CD4-positive, alpha-beta T cell (primary cell): ENCODE results near the gene PQBP1. TPM values are rescaled to one million over a fixed set of nuclear protein-coding genes. Genes with fewer than 3 reads are reported as not detected.
A peak's percentile ranks its signal among the peaks of the same experiment; 100 is the strongest.

Source experiments
- ATAC-seq: fragments of 200-7000 bp; cut with Tn5 transposase; one replicate; pipeline ENCODE4 v1.10.0; 2022; ENCODE audit warnings: mild to moderate bottlenecking; ENCODE audit not compliant: poor library complexity
- CTCF ChIA-PET: fragments of 350-600 bp; sonication (Branson Sonifier 250); formaldehyde crosslinking; loops from one replicate; lab custom pipeline; 2021; ENCODE audit warnings: antibody characterized with exemption, inconsistent platforms; lab: Charles Lee
- POLR2A ChIA-PET: fragments of 350-600 bp; sonication (Branson Sonifier 250); formaldehyde crosslinking; loops from one replicate; lab custom pipeline; 2021; ENCODE audit warnings: antibody characterized with exemption, inconsistent platforms; lab: Charles Lee
- DNase-seq, 14 experiments: peaks; one replicate each; pipeline ENCODE4 v3.0.0-alpha.2; 2013 to 2020; ENCODE audit warnings: mixed read lengths in 2 of 14
- H3K27ac ChIP-seq, 2 donors: one replicate each; pipeline versions ENCODE4 v1.5.1 to v1.7.0; 2013; ENCODE audit warnings: low read length in 2 of 2, low read depth in 1 of 2, mild to moderate bottlenecking in 1 of 2
- H3K27me3 ChIP-seq, 2 experiments: 1 replicate in 1 of 2; 2 replicates in 1 of 2; pipeline versions ENCODE4 v1.6.1 to v1.7.0; 2013; ENCODE audit warnings: low read length in 2 of 2, control low read depth in 1 of 2, mild to moderate bottlenecking in 1 of 2, moderate library complexity in 1 of 2; ENCODE audit not compliant: insufficient read depth in 2 of 2, control insufficient read depth in 1 of 2
- H3K36me3 ChIP-seq: one replicate; pipeline ENCODE4 v1.6.1; 2013; ENCODE audit warnings: low read length, control low read depth; ENCODE audit not compliant: insufficient read depth
- H3K4me1 ChIP-seq: one replicate; pipeline ENCODE4 v1.6.1; 2013; ENCODE audit warnings: low read length, control low read depth; ENCODE audit not compliant: insufficient read depth
- H3K4me3 ChIP-seq: one replicate; pipeline ENCODE4 v1.5.1; 2013; ENCODE audit warnings: mild to moderate bottlenecking, low read length, moderate library complexity
- H3K9me3 ChIP-seq, 2 experiments: 1 replicate in 1 of 2; 2 replicates in 1 of 2; pipeline versions ENCODE4 v1.6.1 to v1.7.0; 2013; ENCODE audit warnings: low read length in 2 of 2, mild to moderate bottlenecking in 2 of 2, control low read depth in 1 of 2, moderate library complexity in 1 of 2; ENCODE audit not compliant: control insufficient read depth in 1 of 2, insufficient read depth in 1 of 2
- H3K27ac Mint-ChIP-seq: one replicate; pipeline ENCODE4 v1.8.0; 2020; ENCODE audit warnings: mixed read lengths
- H3K27me3 Mint-ChIP-seq: one replicate; pipeline ENCODE4 v1.8.0; 2021; ENCODE audit warnings: mixed read lengths
- H3K36me3 Mint-ChIP-seq: one replicate; pipeline ENCODE4 v1.8.0; 2021; ENCODE audit warnings: low read depth, mixed read lengths
- H3K4me1 Mint-ChIP-seq: one replicate; pipeline ENCODE4 v1.8.0; 2021; ENCODE audit warnings: low read depth, mixed read lengths
- H3K4me3 Mint-ChIP-seq: one replicate; pipeline ENCODE4 v1.8.0; 2020; ENCODE audit warnings: mild to moderate bottlenecking, mixed read lengths
- H3K9me3 Mint-ChIP-seq: one replicate; pipeline ENCODE4 v1.8.0; 2020; ENCODE audit warnings: mixed read lengths
- intact Hi-C, 2 experiments: fragments of 100-400 bp; cut with DNase I in 1 of 2; cut with micrococcal nuclease in 1 of 2; formaldehyde crosslinking; loops; one replicate each; pipeline versions ENCODE4 v1.15.1 to v1.9.0; 2023 to 2025; cut with DNase I, micrococcal nuclease
- total RNA-seq, 174 experiments: library from RNA in 2 of 174; stranded (reverse) in 2 of 174; gene quantifications; one replicate each; pipeline ENCODE4 v1.2.3 and lab custom pipeline; 2021 to 2026
- TF ChIP-seq, protein P1 (sequence below): fragments of 200-600 bp; IDR thresholded peaks from one replicate; pipeline ENCODE4 v1.8.0; 2022; ENCODE audit warnings: antibody characterized with exemption, mild to moderate bottlenecking

The PQBP1 gene
- total RNA-seq, 2 experiments from 2014 or later, result 73.0 to 76.6 TPM

GRCh38 chrX:48942895-48943294 lies 45.2 kb downstream of the PQBP1 start:
- ChIA-PET CTCF (no interaction called here), POLR2A (interaction anchor here (2.9 to 9.1 kb wide), 3 partner anchors 15 to 31 kb away, joined by 11 to 335 read pairs (median 150); partner anchors contain the start of genes OTUD5, PIM2 and SLC35A2)
- TF ChIP-seq, protein P1, sequence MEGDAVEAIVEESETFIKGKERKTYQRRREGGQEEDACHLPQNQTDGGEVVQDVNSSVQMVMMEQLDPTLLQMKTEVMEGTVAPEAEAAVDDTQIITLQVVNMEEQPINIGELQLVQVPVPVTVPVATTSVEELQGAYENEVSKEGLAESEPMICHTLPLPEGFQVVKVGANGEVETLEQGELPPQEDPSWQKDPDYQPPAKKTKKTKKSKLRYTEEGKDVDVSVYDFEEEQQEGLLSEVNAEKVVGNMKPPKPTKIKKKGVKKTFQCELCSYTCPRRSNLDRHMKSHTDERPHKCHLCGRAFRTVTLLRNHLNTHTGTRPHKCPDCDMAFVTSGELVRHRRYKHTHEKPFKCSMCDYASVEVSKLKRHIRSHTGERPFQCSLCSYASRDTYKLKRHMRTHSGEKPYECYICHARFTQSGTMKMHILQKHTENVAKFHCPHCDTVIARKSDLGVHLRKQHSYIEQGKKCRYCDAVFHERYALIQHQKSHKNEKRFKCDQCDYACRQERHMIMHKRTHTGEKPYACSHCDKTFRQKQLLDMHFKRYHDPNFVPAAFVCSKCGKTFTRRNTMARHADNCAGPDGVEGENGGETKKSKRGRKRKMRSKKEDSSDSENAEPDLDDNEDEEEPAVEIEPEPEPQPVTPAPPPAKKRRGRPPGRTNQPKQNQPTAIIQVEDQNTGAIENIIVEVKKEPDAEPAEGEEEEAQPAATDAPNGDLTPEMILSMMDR, result no peak
- DNase-seq, result no peak
- intact Hi-C loops, result no loop called here
- Histone ChIP-seq H3K36me3 (peaks cover 15% of the 10 kb centered on the region), H3K27ac (peak overlapping the region; percentile 29 to 35), H3K4me3 (no peak overlapping the region), H3K4me1 (peaks cover 87% of the 10 kb centered on the region), H3K27me3 (no peaks in the 10 kb centered on the region), H3K9me3 (no peaks in the 10 kb centered on the region)
- H3K36me3 Mint-ChIP-seq, result peaks cover 46% of the 10 kb centered on the region
- H3K9me3 Mint-ChIP-seq, result no peaks in the 10 kb centered on the region
- no peak for ATAC-seq
- peak overlapping the region; percentile 30 for H3K4me3 Mint-ChIP-seq
- H3K4me1 Mint-ChIP-seq, result peaks cover 73% of the 10 kb centered on the region
- peak overlapping the region; percentile 98 for H3K27ac Mint-ChIP-seq
- no peaks in the 10 kb centered on the region for H3K27me3 Mint-ChIP-seq

- H3K27me3 ChIP-seq, result no peaks in the 10 kb centered on the region
- intact Hi-C loops, result loop anchor here (2.0 to 5.0 kb wide), 3 partner anchors 33 to 297 kb away; partner anchors contain the start of gene SLC35A2 (in 1 of the 2)
- ChIA-PET CTCF (interaction anchor here (1.0 to 1.8 kb wide), 5 partner anchors 8 to 54 kb away, joined by 3 to 7 read pairs (median 3); no protein-coding TSS in a partner anchor), POLR2A (interaction anchor here (1.0 to 2.8 kb wide), 6 partner anchors 9 to 54 kb away, joined by 3 to 16 read pairs (median 6); partner anchors contain the start of genes OTUD5, PIM2 and SLC35A2)
- peaks cover 49% of the 10 kb centered on the region for H3K4me1 Mint-ChIP-seq
- DNase-seq, result peak; percentile 30 to 75 (median 52)
- H3K4me3 Mint-ChIP-seq, result no peak overlapping the region
- peaks cover 20% of the 10 kb centered on the region for H3K36me3 ChIP-seq
- no peak overlapping the region for H3K4me3 ChIP-seq
- peaks cover 74% of the 10 kb centered on the region for H3K4me1 ChIP-seq
- H3K27ac Mint-ChIP-seq, result peak overlapping the region; percentile 74
- no peaks in the 10 kb centered on the region for H3K9me3 ChIP-seq
- H3K27me3 Mint-ChIP-seq, result no peaks in the 10 kb centered on the region
- ATAC-seq, result peak; percentile 67
- TF ChIP-seq, protein P1, result peak; percentile 71
- H3K36me3 Mint-ChIP-seq, result peaks cover 36% of the 10 kb centered on the region
- H3K9me3 Mint-ChIP-seq, result no peaks in the 10 kb centered on the region
- peak overlapping the region in 1 of 2 donors; percentile 22 for H3K27ac ChIP-seq
Observed at GRCh38 chrX:48945517-48946348, 48.0 kb downstream of the PQBP1 start.

GRCh38 chrX:48948589-48948988 lies 50.9 kb downstream of the PQBP1 start:
- H3K27me3 ChIP-seq, result no peaks in the 10 kb centered on the region
- H3K27ac ChIP-seq, result no peak overlapping the region
- H3K27ac Mint-ChIP-seq, result no peak overlapping the region
- no peaks in the 10 kb centered on the region for H3K9me3 ChIP-seq
- no peak for DNase-seq
- H3K4me3 Mint-ChIP-seq, result no peak overlapping the region
- peaks cover 20% of the 10 kb centered on the region for H3K36me3 ChIP-seq
- H3K9me3 Mint-ChIP-seq, result no peaks in the 10 kb centered on the region
- peaks cover 71% of the 10 kb centered on the region for H3K4me1 ChIP-seq
- no peak for ATAC-seq
- H3K4me3 ChIP-seq, result no peak overlapping the region
- ChIA-PET POLR2A (interaction anchor here (1.2 to 1.5 kb wide), 3 partner anchors 9 to 10 kb away, joined by 3 to 7 read pairs (median 4); partner anchors contain the start of gene OTUD5), CTCF (interaction anchor here (1.4 kb wide), 1 partner anchor 11 kb away, joined by 3 read pairs; no protein-coding TSS in a partner anchor)
- H3K4me1 Mint-ChIP-seq, result peaks cover 41% of the 10 kb centered on the region
- H3K27me3 Mint-ChIP-seq, result no peaks in the 10 kb centered on the region
- peaks cover 30% of the 10 kb centered on the region for H3K36me3 Mint-ChIP-seq
- intact Hi-C loops, result loop anchor here in 1 of 2 experiments (5.0 kb wide), 1 partner anchor 36 kb away; the partner anchor contains the start of gene SLC35A2
- TF ChIP-seq, protein P1, result no peak

Other genes with a start within 250 kb of the PQBP1 start
- 10 to 100 TPM; 63.7 to 67.4 TPM for gene WAS, start 214.1 kb upstream of the PQBP1 start, total RNA-seq
- gene SUV39H1, start 201.2 kb upstream of the PQBP1 start, total RNA-seq, result 1 to 10 TPM; 7.7 to 8.4 TPM
- gene GLOD5, start 136.2 kb upstream of the PQBP1 start, total RNA-seq, result not detected
- gene GATA1, start 111.3 kb upstream of the PQBP1 start, total RNA-seq, result not detected
- gene HDAC6, start 95.9 kb upstream of the PQBP1 start, total RNA-seq, result 10 to 100 TPM; 95.2 to 95.7 TPM
- gene ERAS, start 71.4 kb upstream of the PQBP1 start, total RNA-seq, result not detected
- 1 to 10 TPM; 3.5 to 4.9 TPM for gene PCSK1N, start 62.3 kb upstream of the PQBP1 start, total RNA-seq
- gene TIMM17B, start 162 bp upstream of the PQBP1 start, total RNA-seq, result 10 to 100 TPM; 40.0 to 40.3 TPM
- 10 to 100 TPM; 19.1 to 21.8 TPM for gene SLC35A2, start 13.7 kb downstream of the PQBP1 start, total RNA-seq
- 100 to 1,000 TPM; 212 to 225 TPM for gene PIM2, start 21.1 kb downstream of the PQBP1 start, total RNA-seq
- gene OTUD5, start 59.7 kb downstream of the PQBP1 start, total RNA-seq, result 10 to 100 TPM; 81.3 to 92.1 TPM
- 1 to 10 TPM; 1.5 to 2.7 TPM for gene KCND1, start 73.9 kb downstream of the PQBP1 start, total RNA-seq
- 100 to 1,000 TPM; 100 to 101 TPM for gene GRIPAP1, start 104.3 kb downstream of the PQBP1 start, total RNA-seq
- 10 to 100 TPM; 38.6 to 40.9 TPM for gene TFE3, start 145.4 kb downstream of the PQBP1 start, total RNA-seq
- 10 to 100 TPM; 11.5 to 12.2 TPM for gene CCDC120, start 161.1 kb downstream of the PQBP1 start, total RNA-seq
- gene PRAF2, start 176.1 kb downstream of the PQBP1 start, total RNA-seq, result 10 to 100 TPM; 17.1 to 21.0 TPM
- 10 to 100 TPM; 74.8 to 78.7 TPM for gene WDR45, start 182.0 kb downstream of the PQBP1 start, total RNA-seq
- gene GPKOW, start 225.8 kb downstream of the PQBP1 start, total RNA-seq, result 1 to 10 TPM; 8.9 to 9.6 TPM